K562 (cell line): ENCODE results near the gene ZP1. TPM values are rescaled to one million over a fixed set of nuclear protein-coding genes. Genes with fewer than 3 reads are reported as not detected.

Experiments
- AFF1 ChIP-seq, 2 experiments: fragments of 450-650 bp; IDR thresholded peaks; 2 replicates each; pipeline ENCODE4 v1.6.1; 2018; ENCODE audit warnings: mild to moderate bottlenecking in 2 of 2, low read depth in 1 of 2; ENCODE audit not compliant: partially characterized antibody in 2 of 2
- CEBPB ChIP-seq: fragments of 450-650 bp; IDR thresholded peaks from 2 replicates; pipeline ENCODE4 v1.6.1; 2016; ENCODE audit warnings: missing genetic modification characterization, missing compliant biosample characterization
- CSDE1 ChIP-seq, 2 experiments: fragments of 450-650 bp; IDR thresholded peaks; 2 replicates each; pipeline ENCODE4 v1.6.1; 2016; ENCODE audit warnings: mild to moderate bottlenecking in 1 of 2
- E2F8 ChIP-seq: fragments of 450-650 bp; IDR thresholded peaks from 2 replicates; pipeline ENCODE4 v1.7.1; 2018; ENCODE audit warnings: mild to moderate bottlenecking, low read depth; ENCODE audit not compliant: partially characterized antibody
- ELF1 ChIP-seq: fragments of 200-800 bp; sonication (Bioruptor generic); IDR thresholded peaks from 2 replicates; pipeline ENCODE4 v1.6.1; 2016; ENCODE audit warnings: missing genetic modification characterization, missing compliant biosample characterization
- HOXB6 ChIP-seq: fragments of 250-450 bp; sonication (Bioruptor Pico); IDR thresholded peaks from 2 replicates; pipeline ENCODE4 v1.5.1; 2022; ENCODE audit warnings: mild to moderate bottlenecking, borderline replicate concordance
- MCM2 ChIP-seq: fragments of 450-650 bp; IDR thresholded peaks from 2 replicates; pipeline ENCODE4 v1.6.1; 2017; ENCODE audit warnings: low read depth, mild to moderate bottlenecking
- RBM34 ChIP-seq: fragments of 200-400 bp; formaldehyde crosslinking; IDR thresholded peaks from 2 replicates; pipeline ENCODE4 v1.6.1; 2018; ENCODE audit warnings: low read length, borderline replicate concordance; ENCODE audit not compliant: insufficient read depth
- RFX7 ChIP-seq: fragments of 250-450 bp; sonication (Bioruptor Pico); IDR thresholded peaks from 2 replicates; pipeline ENCODE4 v1.5.1; 2021; ENCODE audit warnings: mild to moderate bottlenecking
- SIX5 ChIP-seq, 2 experiments: IDR thresholded peaks; 2 replicates each; pipeline ENCODE4 v1.6.1; 2011; ENCODE audit warnings: low read length in 2 of 2, borderline replicate concordance in 1 of 2, low read depth in 1 of 2, mild to moderate bottlenecking in 1 of 2, moderate library complexity in 1 of 2; ENCODE audit not compliant: insufficient read depth in 1 of 2
- SMAD4 ChIP-seq: fragments of 250-450 bp; sonication (Bioruptor Pico); conservative IDR thresholded peaks from 2 replicates; pipeline ENCODE4 v1.8.0; 2021; ENCODE audit warnings: inconsistent platforms, mild to moderate bottlenecking, moderate library complexity
- SMC3 ChIP-seq: conservative IDR thresholded peaks from 2 replicates; pipeline ENCODE4 v1.6.1; 2011; ENCODE audit warnings: low read depth, low read length, improper control_type of control experiment; ENCODE audit not compliant: insufficient read depth
- TEAD1 ChIP-seq, 2 experiments: fragments of 450-650 bp in 1 of 2; sonication (generic) in 1 of 2; formaldehyde crosslinking; IDR thresholded peaks; 2 replicates each; pipeline versions ENCODE4 v1.4.0 to v1.8.0; 2020 to 2022; ENCODE audit warnings: mild to moderate bottlenecking in 2 of 2, missing genetic modification reagents in 1 of 2
- ZNF24 ChIP-seq: fragments of 450-650 bp; IDR thresholded peaks from 2 replicates; pipeline ENCODE4 v1.6.1; 2016
- ZNF551 ChIP-seq: fragments of 250-450 bp; sonication (Bioruptor Pico); IDR thresholded peaks from 2 replicates; pipeline ENCODE4 v1.5.0; 2021; ENCODE audit warnings: mild to moderate bottlenecking, moderate library complexity
- polyA plus RNA-seq, 8 experiments: library from polyadenylated mRNA; depleted of rRNA in 4 of 8; stranded (reverse) in 5 of 8; unstranded in 3 of 8; fragments of >200 nt; fragmentation: Nextera tagmentation in 2 of 8; fragmentation: Illumina TruSeq in 1 of 8; extraction: Ambion mirVana in 2 of 8; extraction: Trizol in 1 of 8; gene quantifications; 2 replicates each; pipeline versions ENCODE4 v1.2.1 to v1.2.3, GENCODE V29; 2011 to 2014; ENCODE audit warnings: inconsistent platforms in 1 of 8, missing spikeins in 1 of 8
- total RNA-seq, 7 experiments: library from RNA; depleted of rRNA in 6 of 7; stranded (reverse); fragments of >200 nt in 6 of 7; fragmentation: Illumina TruSeq in 2 of 7; extraction: Trizol in 2 of 7; gene quantifications; 2 replicates each; pipeline versions ENCODE4 v1.2.1 to v1.2.3, GENCODE V29; 2011 to 2021; ENCODE audit warnings: low replicate concordance in 1 of 7
- TF ChIP-seq, protein P1 (sequence below): fragments of 250-450 bp; sonication (Bioruptor Pico); IDR thresholded peaks from 2 replicates; pipeline ENCODE4 v1.5.1; 2021; ENCODE audit warnings: mild to moderate bottlenecking

Gene ZP1
- total and polyA plus RNA-seq, 9 of the 15 experiments (the other 6 are each of a cell fraction or from before 2014, with no cell fraction given) = 0.11 to 0.15 TPM; not detected in 7

DNA sequence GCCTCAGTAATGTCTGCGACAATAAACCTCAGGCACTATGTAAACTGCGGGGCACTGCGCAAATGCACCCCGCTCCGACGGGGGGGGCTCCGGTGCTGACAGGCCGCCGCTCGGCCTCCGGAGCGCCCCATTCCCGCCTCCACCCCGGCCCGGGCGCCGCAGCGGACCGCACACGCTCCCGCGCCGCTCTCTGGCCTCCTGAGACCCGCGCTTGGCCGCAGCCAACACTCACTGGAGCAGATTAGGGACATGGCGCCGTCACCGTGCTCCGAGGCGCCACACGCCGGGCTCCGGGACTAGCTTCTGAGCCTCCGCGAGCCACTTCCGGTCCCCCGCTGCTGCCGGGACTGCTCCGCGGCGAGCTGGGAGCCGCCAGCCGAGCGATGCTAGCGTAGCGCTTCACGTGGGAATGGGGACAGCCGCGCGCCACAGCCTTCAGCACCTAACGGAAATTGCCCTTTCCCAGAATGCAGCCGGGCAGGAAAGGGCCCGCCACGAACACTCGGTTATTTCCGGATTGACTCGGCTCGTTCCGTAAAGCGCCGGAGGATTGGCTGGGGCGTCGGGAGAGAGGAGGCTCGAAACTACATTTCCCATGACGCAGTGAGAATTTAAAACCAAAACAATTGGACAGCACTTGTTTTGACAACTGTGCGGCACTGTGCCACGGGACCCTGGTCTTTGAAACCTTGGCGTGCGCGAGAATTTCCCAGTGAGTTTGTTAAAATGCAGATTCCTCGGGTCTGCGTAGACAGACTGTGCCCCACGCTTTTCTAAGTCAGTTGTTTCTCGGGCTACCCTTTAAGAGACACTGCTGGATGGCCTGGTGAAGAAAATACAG lies 39.0 kb downstream of the ZP1 start, which contains the start of gene PRPF19 (continued):
- TF ChIP-seq E2F8 (peak; percentile 30), SMAD4 (CRISPR knock-in tag) (no peak), TEAD1 (CRISPR knock-in tag; IDR thresholded peaks at IDR 0.05) (peak in 1 of 2 experiments; percentile 88; a peak in 1 of 4 replicates), SIX5 (IDR thresholded peaks at IDR 0.05; ENCODE audit: borderline replicate concordance in 1 of 2, insufficient read depth in 1 of 2, low read depth in 1 of 2, low read length in 2 of 2) (peak; percentile 42 to 52; a peak in 3 of 4 replicates), SMC3 (no peak), CEBPB (no peak), HOXB6 (CRISPR knock-in tag) (no peak), MCM2 (no peak), RFX7 (CRISPR knock-in tag) (no peak), ELF1 (peak; percentile 66; the same call in 1 of the 2 replicates), ZNF551 (no peak), CSDE1 (IDR thresholded peaks at IDR 0.05) (no peak), RBM34 (no peak), AFF1 (IDR thresholded peaks at IDR 0.05; ENCODE audit: low read depth in 1 of 2, partially characterized antibody in 2 of 2) (peak in 1 of 2 experiments; percentile 90), ZNF24 (peak; percentile 29; the same call in 1 of the 2 replicates)
- TF ChIP-seq, protein P1, sequence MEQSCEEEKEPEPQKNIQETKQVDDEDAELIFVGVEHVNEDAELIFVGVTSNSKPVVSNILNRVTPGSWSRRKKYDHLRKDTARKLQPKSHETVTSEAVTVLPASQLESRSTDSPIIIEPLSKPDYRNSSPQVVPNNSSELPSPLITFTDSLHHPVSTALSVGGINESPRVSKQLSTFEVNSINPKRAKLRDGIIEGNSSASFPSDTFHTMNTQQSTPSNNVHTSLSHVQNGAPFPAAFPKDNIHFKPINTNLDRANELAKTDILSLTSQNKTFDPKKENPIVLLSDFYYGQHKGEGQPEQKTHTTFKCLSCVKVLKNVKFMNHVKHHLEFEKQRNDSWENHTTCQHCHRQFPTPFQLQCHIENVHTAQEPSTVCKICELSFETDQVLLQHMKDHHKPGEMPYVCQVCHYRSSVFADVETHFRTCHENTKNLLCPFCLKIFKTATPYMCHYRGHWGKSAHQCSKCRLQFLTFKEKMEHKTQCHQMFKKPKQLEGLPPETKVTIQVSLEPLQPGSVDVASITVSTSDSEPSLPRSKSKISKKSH (CRISPR knock-in tag) = no peak
